GM18909 (cell line): ENCODE data around the gene MORC1.
"Not testable (repeated sequence)": the region's sequence is repeated elsewhere in the genome, so short reads cannot be mapped to it uniquely, and the experiment has no call there.

Experiments used
- ATAC-seq: cut with Tn5 transposase; IDR thresholded peaks from one replicate; pipeline ENCODE4 v1.9.1; 2021; ENCODE audit warnings: mild to moderate bottlenecking; ENCODE audit not compliant: unreplicated experiment, poor library complexity

MORC1 gene, protein sequence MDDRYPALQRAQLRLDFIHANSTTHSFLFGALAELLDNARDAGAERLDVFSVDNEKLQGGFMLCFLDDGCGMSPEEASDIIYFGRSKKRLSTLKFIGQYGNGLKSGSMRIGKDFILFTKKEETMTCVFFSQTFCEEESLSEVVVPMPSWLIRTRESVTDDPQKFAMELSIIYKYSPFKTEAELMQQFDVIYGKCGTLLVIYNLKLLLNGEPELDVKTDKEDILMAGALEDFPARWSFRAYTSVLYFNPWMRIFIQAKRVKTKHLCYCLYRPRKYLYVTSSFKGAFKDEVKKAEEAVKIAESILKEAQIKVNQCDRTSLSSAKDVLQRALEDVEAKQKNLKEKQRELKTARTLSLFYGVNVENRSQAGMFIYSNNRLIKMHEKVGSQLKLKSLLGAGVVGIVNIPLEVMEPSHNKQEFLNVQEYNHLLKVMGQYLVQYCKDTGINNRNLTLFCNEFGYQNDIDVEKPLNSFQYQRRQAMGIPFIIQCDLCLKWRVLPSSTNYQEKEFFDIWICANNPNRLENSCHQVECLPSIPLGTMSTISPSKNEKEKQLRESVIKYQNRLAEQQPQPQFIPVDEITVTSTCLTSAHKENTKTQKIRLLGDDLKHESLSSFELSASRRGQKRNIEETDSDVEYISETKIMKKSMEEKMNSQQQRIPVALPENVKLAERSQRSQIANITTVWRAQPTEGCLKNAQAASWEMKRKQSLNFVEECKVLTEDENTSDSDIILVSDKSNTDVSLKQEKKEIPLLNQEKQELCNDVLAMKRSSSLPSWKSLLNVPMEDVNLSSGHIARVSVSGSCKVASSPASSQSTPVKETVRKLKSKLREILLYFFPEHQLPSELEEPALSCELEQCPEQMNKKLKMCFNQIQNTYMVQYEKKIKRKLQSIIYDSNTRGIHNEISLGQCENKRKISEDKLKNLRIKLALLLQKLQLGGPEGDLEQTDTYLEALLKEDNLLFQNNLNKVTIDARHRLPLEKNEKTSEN

DNA sequence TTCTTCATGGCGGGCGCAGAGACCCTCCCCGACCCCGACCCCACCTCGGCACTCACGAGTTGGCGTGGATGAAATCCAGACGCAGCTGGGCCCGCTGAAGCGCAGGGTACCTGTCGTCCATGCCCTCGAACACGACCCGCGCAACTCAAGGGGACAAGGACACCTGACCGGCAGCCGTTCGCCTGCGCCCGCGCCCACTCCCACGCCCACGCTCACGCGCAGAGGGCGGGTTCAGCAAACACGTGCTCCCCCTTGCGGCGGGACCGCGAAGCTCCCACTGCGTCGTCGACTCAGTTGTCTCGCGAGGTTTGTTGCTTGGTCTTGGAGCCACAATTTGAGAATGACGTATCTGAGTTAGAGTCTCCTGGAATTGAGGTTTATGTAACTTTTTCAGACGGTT, at the start of gene MORC1:
TSS of gene MORC1 (minus strand) at position 196 of the 400 bp plus-strand sequence. CDS start at position 121, 75 bp downstream.
- ATAC-seq = no peak

DNA sequence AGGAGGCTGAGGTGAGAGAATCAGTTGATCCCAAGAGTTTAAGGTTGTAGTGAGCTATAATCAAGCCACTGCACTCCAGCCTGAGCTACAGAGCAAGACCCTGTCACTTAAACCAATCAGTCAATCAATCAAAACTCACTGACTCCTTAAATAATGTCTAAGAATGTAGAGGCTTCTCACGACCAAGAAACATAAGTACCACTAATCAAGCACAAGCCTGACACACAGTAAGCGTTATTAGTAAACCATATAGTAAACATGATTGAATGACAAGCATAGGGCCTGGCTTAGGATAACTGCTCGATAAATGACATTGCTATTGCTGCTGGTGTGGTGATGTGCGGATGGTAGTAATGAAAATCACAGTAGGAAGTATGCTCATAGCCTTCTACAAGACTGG, 48.0 kb upstream of the MORC1 start:
- no peak for ATAC-seq

DNA sequence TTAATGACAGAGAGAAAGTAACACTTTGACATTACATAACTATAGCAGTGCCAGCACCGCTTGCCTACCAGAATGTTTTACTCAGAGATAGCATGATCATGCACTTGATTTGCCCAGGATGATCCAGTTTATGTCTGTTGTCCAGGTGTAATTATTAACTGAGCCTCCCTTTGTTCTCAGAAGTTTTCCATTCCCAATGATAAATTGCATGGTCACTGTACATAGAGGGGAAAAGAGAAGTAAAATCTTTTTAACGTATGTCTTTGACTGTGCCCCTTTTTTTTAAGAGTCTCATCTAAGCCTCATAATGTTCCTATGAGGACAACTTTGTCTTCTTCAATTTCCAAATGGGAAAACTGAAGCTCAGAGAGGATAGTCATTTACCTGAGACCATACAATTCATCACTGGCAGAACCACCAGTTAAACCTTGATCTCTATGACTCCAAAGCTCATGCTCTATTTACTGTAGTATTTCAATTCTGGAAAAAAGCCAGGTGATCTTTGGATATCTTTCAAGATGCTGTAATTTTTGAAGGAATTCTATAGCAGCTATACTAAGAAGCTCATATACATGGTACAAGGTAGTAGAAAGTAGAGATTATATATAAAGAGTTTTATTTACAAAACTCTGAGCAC, 43.7 kb upstream of the MORC1 start:
- ATAC-seq = no peak

DNA sequence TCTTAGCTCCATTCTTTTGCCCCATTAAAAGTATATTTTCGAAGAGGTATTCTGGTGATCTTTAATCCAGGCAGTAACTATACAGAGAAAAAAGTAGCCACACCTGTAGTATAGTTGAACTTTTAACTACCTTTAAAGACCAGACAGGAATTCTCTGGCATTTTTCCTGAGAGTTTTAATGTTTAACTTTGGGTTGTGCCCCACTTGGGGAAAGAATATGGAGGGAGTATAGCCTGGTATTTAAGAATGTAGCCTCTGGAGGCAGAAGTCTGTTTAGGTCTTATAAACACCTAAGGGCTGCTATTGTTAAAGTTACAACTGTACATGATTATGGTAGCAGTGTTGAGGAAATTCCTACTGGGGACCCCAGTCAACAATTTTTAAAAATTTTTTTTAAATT, 37.9 kb upstream of the MORC1 start:
- no peak for ATAC-seq

DNA sequence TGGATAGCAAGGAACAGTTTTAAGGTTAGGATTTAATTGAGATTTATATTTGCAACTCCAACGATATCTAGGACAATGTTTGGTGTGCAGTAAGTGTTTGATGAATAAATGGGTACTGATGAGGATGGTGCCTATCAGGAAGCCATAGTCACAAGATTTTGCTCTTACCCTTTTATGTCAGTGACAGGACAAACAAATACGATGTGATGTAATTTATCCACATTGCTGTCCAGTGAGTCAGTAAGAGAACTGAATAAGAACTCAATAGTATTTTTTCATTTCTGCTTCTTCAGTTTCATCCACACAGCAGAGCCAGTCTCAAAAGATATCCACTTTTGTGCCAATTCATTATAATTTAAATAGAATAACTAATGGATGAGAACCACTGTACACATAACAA, 37.0 kb upstream of the MORC1 start:
- no peak for ATAC-seq

DNA sequence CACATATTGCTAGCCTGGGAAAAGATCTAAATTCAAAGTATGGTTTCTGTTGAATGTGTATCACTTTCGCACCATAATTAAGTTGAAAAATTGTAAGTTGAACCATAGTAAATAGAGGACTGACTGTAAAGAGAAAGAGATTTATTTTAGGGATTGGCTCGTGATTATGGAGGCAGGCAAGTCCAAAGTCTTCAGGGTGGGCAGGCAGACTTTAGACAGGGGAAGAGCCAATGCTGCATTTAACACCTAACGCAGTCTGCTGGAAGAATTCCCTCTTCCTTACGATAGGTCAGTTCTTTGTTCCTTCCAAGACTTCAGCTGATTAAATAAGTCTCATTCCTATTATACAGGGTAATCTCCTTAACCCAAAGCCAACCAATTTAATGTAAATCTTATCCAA, 34.4 kb upstream of the MORC1 start:
- ATAC-seq = no peak

DNA sequence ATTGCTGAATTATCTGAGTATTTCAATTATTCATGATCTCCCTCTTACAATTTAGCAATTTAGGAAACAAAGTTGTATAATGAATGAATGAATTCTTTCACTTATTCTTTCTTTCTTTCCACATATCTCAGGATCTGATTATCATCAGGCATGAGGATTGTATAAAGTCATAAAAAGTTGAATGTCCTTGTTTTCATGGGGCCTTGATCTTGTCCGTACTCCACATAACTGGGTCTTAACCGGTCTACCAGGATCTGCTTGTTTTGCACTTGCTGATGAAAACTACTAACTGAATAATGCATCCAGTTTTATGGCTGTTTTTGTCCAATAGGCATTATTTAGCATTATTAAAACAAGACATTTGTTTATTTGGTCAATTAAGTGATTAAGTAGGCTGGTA, 31.1 kb upstream of the MORC1 start:
- ATAC-seq = no peak

DNA sequence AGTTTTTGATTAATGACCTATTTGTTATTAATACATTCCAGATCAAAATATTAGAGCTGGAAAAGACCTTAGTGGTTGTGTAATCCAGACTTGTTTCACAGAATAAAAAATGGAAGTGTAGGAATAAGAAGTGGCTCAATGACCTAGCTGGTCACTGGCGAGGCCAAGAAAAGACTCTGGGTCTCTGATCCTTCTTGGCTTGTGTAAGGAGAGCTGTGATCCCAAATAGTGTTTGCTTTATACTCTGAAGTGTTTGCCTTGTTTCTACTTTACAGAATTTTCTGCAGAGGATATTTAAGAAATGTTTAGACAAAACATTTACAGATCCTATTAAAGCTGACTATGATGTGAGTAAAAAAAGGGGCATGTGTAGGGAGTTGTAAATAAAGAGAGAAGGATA, 25.7 kb upstream of the MORC1 start:
- no peak for ATAC-seq

DNA sequence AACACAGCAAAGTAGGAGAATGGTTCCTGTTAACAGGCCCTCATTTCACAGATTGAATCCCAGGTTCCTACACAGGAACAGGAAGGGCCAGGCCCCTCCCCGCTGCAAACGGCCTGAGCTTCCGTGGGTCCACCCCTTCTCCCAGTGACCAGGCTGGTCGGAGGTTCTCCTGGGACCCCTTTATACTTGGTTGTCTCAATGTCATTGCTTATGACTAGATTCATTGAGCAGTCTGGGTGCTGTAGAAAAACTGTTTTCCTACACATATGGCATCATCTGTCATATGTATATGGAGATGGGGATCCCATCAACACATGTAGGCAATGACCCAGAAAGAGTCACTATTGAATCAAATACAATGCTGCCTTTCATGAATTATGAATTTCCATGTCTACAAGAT, 22.4 kb upstream of the MORC1 start:
- ATAC-seq = no peak

DNA sequence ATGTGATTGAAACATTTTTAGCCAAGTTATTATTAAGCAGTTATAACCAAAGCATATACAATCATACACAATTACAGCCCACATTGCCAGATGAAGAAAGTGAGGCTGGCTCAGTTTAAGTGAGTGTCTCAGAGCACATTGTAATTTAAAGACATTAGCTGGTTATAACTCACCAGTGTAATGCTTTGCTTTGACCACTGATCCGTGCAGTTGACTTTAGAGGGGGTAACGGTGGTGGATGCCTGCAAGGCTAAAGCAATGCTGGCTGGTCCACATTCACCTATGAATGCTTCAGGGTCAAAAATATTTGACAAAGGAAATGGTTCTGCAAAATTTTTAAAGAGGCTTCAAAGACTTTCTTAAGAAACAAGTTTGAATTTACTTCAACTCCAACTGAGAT, 19.8 kb upstream of the MORC1 start:
- no peak for ATAC-seq

DNA sequence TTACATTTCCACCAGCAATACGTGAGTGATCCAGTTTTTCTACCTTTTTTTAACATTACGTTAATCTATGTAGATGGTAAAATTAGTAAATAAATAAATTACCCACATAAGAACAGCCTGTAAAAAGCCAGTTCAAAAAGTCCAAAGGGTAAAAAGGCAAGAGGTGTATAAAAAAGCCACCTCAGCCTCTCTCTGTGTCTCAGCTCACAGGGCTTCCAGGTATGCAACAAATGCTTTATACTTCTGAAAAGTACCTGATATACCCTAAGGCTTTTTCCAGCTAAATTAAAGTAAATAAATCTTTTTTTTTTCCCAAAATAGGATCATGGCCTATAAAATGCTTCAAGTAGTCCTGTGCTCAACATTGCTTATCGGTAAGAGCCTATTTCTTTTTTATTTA, 18.6 kb upstream of the MORC1 start, which contains the start of gene C3orf85:
TSS of gene C3orf85 (plus strand) at position 197 of the 400 bp plus-strand sequence. CDS start at position 326, 129 bp downstream.
- no peak for ATAC-seq

DNA sequence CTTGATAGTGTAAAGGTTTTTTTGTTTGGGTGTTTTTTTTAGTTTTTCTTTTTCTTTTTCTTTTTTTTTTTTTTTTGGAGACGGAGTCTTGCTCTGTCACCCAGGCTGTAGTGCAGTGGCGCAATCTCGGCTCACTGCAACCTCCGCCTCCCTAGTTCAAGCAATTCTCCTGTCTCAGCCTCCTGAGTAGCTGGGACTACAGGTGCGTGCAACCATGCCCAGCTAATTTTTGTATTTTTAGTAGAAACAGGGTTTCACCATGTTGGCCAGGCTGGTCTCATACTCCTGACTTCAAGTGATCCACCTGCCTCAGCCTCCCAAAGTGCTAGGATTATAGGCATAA, 15.5 kb upstream of the MORC1 start:
- ATAC-seq = not testable (repeated sequence)

DNA sequence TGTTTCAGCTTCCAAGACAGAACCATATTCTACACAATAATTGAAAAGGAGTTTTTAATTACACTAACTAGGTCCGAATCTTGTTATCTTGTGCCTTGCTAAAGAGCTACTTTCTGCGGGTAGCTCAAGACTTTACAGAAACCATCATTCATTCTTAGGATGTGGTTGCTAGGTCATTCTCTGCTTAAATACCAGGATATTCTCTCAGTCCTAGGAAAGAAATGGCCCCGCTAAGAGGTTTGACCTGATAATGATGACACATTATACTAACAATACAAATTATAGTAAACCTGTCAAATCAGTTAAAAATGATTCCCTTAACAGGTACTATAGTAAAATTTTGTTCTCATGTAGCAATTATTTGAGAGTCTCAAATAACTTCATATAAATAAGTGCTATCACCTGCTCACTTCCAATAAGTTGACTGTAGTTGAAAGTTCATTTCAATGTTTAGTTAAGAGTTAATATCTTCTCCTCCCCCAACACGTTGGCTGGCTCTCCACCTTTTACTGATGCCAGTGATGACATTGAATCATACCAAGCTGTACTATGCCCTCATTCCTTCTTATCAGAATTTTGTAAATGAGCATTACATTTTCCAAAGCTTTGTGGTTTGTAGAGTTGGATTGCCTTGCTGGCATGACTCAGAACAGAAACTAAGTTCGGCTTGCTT, 15.0 kb upstream of the MORC1 start:
- ATAC-seq = no peak

DNA sequence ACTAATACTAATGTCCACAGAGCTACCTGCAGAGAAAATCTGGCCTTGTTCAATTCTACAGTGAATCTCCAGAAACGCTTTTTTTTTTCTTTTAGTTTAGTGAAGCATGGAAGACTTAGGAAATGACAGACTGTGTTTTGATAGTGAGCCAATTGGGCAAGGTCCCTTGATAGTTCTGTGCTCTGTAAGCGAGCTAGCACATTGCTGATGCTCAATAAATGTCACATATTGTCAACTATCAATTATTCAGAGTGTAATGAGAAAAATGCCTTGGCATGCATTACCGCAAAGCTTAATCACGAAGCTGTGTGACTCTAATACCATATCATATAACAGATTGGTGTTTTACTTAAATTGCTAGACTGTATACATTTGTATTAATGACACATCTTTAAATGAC, 13.3 kb upstream of the MORC1 start:
- no peak for ATAC-seq

DNA sequence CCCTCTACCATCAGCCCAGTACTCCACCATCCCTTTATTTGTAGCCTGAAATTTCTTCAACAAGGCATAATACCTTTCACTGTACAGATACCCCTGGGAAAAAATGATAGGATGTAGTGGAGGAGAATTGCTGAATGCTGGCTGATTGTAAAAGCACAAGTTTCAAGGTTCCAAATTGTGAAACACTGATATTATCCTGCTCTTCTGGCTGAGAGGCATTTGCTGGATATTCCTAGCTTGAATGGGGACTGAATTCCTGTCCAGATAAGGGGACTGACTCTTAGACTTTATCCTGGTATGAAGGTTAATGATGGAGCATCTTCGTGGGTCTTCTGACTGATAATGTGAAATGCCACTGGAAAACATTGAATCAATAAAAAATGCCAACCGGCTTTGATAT, 9.6 kb upstream of the MORC1 start:
- ATAC-seq = no peak

DNA sequence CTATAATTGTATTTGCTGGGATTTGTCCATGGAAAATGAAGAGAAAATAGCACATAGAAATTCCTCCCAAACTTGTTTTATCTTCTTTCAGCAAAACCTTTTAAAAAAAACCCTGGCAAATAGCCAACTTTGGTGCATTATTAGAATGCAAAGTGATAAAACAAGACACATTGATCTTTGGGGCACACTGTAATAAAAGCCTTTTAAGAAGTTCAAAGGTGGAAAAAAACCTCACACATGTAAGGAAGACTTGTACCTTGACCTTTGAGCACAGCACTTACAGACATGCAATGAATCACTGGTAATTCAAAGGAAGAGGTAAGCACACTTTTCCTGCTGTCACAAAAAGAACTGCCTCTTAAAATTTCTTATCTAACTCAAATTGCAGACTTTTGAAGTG, 8.0 kb upstream of the MORC1 start:
- no peak for ATAC-seq

DNA sequence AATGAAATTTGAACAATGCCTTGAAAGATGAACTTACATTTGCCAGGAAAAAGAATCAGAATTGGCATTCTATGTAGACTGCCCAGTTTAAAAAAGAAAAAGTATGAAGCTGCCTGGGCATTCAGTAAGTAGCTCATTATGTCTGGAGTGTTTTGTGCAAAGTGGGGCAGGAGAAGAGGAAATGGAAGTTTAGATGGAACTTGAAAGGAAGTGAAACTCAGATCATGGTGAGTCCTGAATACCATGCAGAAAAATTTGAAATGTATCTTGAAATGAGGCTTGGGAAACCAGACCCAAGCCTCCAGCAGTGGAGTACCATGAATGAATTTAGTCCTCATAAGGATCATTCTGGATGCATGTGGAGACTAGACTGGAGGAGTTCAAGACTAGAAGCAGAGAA, 4.8 kb upstream of the MORC1 start:
- ATAC-seq = no peak

DNA sequence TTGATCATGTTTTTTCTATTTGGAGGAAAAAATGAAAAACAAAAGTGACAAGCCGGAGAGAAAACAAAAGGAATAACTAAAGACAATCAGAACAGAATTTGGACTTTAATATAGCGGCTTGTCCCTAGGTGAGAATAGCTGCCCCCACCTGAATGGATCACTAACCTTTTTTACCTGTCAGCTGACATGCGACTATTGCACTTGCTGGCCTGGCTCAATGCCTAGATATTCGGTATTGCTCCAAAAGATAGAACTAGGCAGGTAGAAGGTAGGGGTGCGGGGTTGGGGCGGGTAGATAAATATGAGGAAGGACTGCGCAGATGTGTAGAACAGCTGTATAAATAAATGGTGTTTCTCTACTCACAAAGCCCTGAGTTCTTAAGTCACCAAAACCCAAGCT, 650 bp upstream of the MORC1 start:
- no peak for ATAC-seq

DNA sequence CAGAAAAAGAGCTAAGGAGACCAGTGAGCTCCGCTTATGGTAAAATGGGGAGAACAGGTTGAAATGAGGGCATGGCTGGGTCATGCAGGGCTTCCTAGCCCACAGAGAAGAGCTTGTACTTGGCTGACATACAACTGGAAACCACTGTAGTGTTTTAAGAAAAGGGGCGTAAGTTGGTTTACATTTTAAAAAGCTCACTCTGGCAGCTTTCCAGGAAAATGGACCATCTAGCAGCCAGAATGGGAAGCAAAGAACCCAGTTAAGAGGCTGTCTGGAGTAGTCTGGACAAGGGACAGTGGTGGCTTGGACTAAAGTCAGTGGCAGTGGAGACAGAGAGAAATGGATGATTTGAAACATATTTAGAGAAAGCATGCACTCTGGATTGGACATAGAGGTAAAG, 1.9 kb downstream of the MORC1 start:
- no peak for ATAC-seq

DNA sequence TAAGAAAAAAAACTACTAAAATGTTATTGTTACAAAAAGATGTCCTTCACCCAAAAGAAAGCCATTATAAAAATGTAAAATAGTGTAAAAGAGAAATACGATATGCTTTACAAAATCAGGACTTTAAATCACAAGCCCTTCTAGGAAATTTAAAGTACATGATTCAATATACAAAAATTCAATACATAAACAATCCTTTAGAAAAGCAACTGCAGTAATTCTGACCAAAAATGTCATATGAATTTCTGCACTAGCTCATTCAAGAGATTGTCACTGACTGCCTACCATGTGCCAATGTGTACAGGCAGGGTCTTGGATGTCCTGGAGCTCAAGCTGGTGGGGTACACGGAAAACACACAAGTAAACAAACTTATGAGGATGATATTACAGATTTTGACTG, 2.5 kb downstream of the MORC1 start:
- ATAC-seq = no peak
